ENCODE measurements around the gene SUN1. TPM values are rescaled to one million over a fixed set of nuclear protein-coding genes. Genes with fewer than 3 reads are reported as not detected.
A peak's percentile ranks its signal among the peaks of the same experiment; 100 is the strongest.

The SUN1 gene
- total and polyA plus RNA-seq, 9 of the 15 experiments (the other 6 are each of a cell fraction or from before 2014, with no cell fraction given) = 36.8 to 132 (median 62.3) TPM

DNA sequence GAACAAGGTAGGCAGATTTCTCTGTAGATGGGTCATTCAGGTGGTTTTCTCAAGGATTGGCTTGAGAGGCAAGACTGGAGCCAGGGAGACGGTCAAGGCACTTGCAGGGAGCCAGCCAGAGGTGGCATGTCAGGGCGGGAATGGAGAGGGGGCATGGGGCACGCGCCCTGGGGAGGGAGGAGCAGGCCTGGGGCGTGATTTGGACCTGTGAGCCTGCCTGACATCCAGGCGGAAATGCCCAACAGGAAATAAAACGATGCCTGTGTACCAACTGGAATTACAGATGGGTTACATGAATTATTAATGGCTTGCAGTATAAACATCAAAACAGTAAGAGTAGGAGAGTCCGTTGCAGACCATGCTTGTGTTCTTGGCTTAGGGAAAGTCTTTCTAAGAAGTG lies 8.6 kb upstream of the SUN1 start:
- no TSS peak for BruUV-seq (replicated peaks)
- intact Hi-C loops (cut with micrococcal nuclease) = no loop called here
- no peak overlapping the region for H2AFZ ChIP-seq (ENCODE audit: low read depth, low read length)
- no peaks in the 10 kb centered on the region for H3K9me1 ChIP-seq (ENCODE audit: control insufficient read depth, insufficient read depth, low read length)
- H4K20me1 ChIP-seq (replicated peaks; ENCODE audit: control insufficient read depth, insufficient read depth, low read length) = peaks cover 13% of the 10 kb centered on the region; the same call in 1 of the 2 replicates
- H3K4me3 ChIP-seq = no peak overlapping the region
- no peak for FAIRE-seq
- ChIA-PET POLR2A (no interaction called here), CTCF (ENCODE audit: low intra/inter-chr PET ratio) (no interaction called here)
- in situ Hi-C loops (cut with MboI) = no loop called here
- peaks cover 97% of the 10 kb centered on the region for H3K79me2 ChIP-seq (ENCODE audit: control insufficient read depth, insufficient read depth, low read length)
- no peaks in the 10 kb centered on the region for H3K9me3 ChIP-seq (replicated peaks; ENCODE audit: control insufficient read depth, insufficient read depth, low read depth, low read length)
- DNase-seq (ENCODE audit: extremely low read depth in 1 of 4, low spot score in 3 of 4) = no peak
- no peak overlapping the region for H3K4me2 ChIP-seq (ENCODE audit: insufficient read depth, low read length)
- no peak overlapping the region for H3K27ac ChIP-seq (ENCODE audit: extremely low read depth, low read depth, low read length)
- no peaks in the 10 kb centered on the region for H3K27me3 ChIP-seq (ENCODE audit: control insufficient read depth in 2 of 2, insufficient read depth in 2 of 2, low read length in 2 of 2)
- H3K36me3 ChIP-seq (ENCODE audit: control insufficient read depth, insufficient read depth, low read length) = peaks cover 33% of the 10 kb centered on the region; the same call in 2 of the 3 replicates
- peaks cover 15 to 20% of the 10 kb centered on the region in 2 experiments; a peak in 4 of 5 replicates for H3K4me1 ChIP-seq (replicated peaks in 1 of 2; ENCODE audit: control insufficient read depth in 2 of 2, insufficient read depth in 2 of 2, low read length in 2 of 2)
- WGBS (ENCODE audit: insufficient coverage, low coverage, missing lambda C conversion rate) = 85% methylated on average over 8 of the region's 8 CpGs
- no peak for ATAC-seq
- 0 out of 4 replicates have a peak overlapping the region, but pooled peaks of 1 of the 2 experiments have one; percentile 14 for H3K9ac ChIP-seq (ENCODE audit: insufficient read depth in 1 of 2, low read depth in 2 of 2, low read length in 2 of 2)
- TF ChIP-seq RCOR1 (IDR thresholded peaks at IDR 0.05; ENCODE audit: borderline replicate concordance in 1 of 2, low read depth in 2 of 2, low read length in 2 of 2) = no peak
- no peak for TF ChIP-seq SMAD2 (IDR thresholded peaks at IDR 0.05; ENCODE audit: low read depth, low read length)
- no peak for TF ChIP-seq MEF2A (IDR thresholded peaks at IDR 0.05; ENCODE audit: control insufficient read depth, low read depth, low read length)
- no peak for TF ChIP-seq DNMT1 (IDR thresholded peaks at IDR 0.05)
- TF ChIP-seq KDM1A (IDR thresholded peaks at IDR 0.05) = no peak
- no peak for TF ChIP-seq NFE2 (IDR thresholded peaks at IDR 0.05; ENCODE audit: low read depth)
- TF ChIP-seq, protein P1, sequence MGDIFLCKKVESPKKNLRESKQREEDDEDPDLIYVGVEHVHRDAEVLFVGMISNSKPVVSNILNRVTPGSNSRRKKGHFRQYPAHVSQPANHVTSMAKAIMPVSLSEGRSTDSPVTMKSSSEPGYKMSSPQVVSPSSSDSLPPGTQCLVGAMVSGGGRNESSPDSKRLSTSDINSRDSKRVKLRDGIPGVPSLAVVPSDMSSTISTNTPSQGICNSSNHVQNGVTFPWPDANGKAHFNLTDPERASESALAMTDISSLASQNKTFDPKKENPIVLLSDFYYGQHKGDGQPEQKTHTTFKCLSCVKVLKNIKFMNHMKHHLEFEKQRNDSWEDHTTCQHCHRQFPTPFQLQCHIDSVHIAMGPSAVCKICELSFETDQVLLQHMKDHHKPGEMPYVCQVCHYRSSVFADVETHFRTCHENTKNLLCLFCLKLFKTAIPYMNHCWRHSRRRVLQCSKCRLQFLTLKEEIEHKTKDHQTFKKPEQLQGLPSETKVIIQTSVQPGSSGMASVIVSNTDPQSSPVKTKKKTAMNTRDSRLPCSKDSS (IDR thresholded peaks at IDR 0.05; ENCODE audit: low read depth, partially characterized antibody) = no peak
- TF ChIP-seq RBM17 (IDR thresholded peaks at IDR 0.05; ENCODE audit: borderline replicate concordance, low read depth, low read length) = no peak
- TF ChIP-seq FOXA1 (IDR thresholded peaks at IDR 0.05; ENCODE audit: borderline replicate concordance) = no peak
- TF ChIP-seq PPARD (CRISPR knock-in tag; IDR thresholded peaks at IDR 0.05) = no peak
- TF ChIP-seq ZNF561 (CRISPR knock-in tag; conservative IDR thresholded peaks at IDR 0.05) = no peak
- TF ChIP-seq, protein P2, sequence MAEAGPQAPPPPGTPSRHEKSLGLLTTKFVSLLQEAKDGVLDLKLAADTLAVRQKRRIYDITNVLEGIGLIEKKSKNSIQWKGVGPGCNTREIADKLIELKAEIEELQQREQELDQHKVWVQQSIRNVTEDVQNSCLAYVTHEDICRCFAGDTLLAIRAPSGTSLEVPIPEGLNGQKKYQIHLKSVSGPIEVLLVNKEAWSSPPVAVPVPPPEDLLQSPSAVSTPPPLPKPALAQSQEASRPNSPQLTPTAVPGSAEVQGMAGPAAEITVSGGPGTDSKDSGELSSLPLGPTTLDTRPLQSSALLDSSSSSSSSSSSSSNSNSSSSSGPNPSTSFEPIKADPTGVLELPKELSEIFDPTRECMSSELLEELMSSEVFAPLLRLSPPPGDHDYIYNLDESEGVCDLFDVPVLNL (CRISPR knock-in tag; IDR thresholded peaks at IDR 0.05; ENCODE audit: low read depth) = no peak
- no peak for TF ChIP-seq HOXB6 (CRISPR knock-in tag; IDR thresholded peaks at IDR 0.05; ENCODE audit: borderline replicate concordance)
- TF ChIP-seq, protein P3, sequence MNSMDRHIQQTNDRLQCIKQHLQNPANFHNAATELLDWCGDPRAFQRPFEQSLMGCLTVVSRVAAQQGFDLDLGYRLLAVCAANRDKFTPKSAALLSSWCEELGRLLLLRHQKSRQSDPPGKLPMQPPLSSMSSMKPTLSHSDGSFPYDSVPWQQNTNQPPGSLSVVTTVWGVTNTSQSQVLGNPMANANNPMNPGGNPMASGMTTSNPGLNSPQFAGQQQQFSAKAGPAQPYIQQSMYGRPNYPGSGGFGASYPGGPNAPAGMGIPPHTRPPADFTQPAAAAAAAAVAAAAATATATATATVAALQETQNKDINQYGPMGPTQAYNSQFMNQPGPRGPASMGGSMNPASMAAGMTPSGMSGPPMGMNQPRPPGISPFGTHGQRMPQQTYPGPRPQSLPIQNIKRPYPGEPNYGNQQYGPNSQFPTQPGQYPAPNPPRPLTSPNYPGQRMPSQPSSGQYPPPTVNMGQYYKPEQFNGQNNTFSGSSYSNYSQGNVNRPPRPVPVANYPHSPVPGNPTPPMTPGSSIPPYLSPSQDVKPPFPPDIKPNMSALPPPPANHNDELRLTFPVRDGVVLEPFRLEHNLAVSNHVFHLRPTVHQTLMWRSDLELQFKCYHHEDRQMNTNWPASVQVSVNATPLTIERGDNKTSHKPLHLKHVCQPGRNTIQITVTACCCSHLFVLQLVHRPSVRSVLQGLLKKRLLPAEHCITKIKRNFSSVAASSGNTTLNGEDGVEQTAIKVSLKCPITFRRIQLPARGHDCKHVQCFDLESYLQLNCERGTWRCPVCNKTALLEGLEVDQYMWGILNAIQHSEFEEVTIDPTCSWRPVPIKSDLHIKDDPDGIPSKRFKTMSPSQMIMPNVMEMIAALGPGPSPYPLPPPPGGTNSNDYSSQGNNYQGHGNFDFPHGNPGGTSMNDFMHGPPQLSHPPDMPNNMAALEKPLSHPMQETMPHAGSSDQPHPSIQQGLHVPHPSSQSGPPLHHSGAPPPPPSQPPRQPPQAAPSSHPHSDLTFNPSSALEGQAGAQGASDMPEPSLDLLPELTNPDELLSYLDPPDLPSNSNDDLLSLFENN (IDR thresholded peaks at IDR 0.05; ENCODE audit: low read depth in 2 of 2, low read length in 2 of 2) = no peak
- no peak for TF ChIP-seq SMARCA4 (IDR thresholded peaks at IDR 0.05)
- TF ChIP-seq, protein P4, sequence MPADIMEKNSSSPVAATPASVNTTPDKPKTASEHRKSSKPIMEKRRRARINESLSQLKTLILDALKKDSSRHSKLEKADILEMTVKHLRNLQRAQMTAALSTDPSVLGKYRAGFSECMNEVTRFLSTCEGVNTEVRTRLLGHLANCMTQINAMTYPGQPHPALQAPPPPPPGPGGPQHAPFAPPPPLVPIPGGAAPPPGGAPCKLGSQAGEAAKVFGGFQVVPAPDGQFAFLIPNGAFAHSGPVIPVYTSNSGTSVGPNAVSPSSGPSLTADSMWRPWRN (IDR thresholded peaks at IDR 0.05; ENCODE audit: low read depth) = no peak
- TF ChIP-seq SNIP1 (IDR thresholded peaks at IDR 0.05; ENCODE audit: low read depth) = no peak
- TF ChIP-seq ZNF253 (CRISPR knock-in tag; conservative IDR thresholded peaks at IDR 0.05) = no peak
